K562 (cell line): ENCODE data around the gene PTPRU.
"Not testable (repeated sequence)": the region's sequence is repeated elsewhere in the genome, so short reads cannot be mapped to it uniquely, and the experiment has no call there.

Experiments used
- CREM ChIP-seq: IDR thresholded peaks from 2 replicates; pipeline ENCODE4 v1.6.1; 2014; ENCODE audit warnings: antibody characterized with exemption, low read depth
- FOS ChIP-seq: IDR thresholded peaks from 3 replicates; pipeline ENCODE4 v1.6.1; 2011; ENCODE audit not compliant: insufficient read length; ENCODE audit errors: extremely low read depth
- MTA3 ChIP-seq: fragments of 450-650 bp; formaldehyde crosslinking; IDR thresholded peaks from 2 replicates; pipeline ENCODE4 v1.6.1; 2017; ENCODE audit warnings: mild to moderate bottlenecking, borderline replicate concordance
- POLR2A ChIP-seq: fragments of 450-650 bp; conservative IDR thresholded peaks from 2 replicates; pipeline ENCODE4 v1.6.1; 2016
- PRPF4 ChIP-seq: fragments of 200-400 bp; formaldehyde crosslinking; IDR thresholded peaks from one replicate; pipeline ENCODE4 v1.6.1; 2017; ENCODE audit warnings: low read length, low read depth, mild to moderate bottlenecking; ENCODE audit not compliant: insufficient read depth, poor library complexity, severe bottlenecking

GRCh38 chr1:29222260-29222659 is 14.1 kb upstream of the PTPRU start:
- TF ChIP-seq PRPF4, CREM, MTA3, POLR2A, FOS: not testable (repeated sequence)
